ENCODE measurements around the gene ARPC1A.
"Not testable (repeated sequence)": the region's sequence is repeated elsewhere in the genome, so short reads cannot be mapped to it uniquely, and the experiment has no call there.

ARPC1A gene

GRCh38 chr7:99409192-99409572 is 83.5 kb downstream of the ARPC1A start:
- DNase-seq (ENCODE audit: low read depth in 2 of 2): no peak

- no peak for DNase-seq (ENCODE audit: low read depth in 2 of 2)
Observed at GRCh38 chr7:99409806-99410205, 84.1 kb downstream of the ARPC1A start.

GRCh38 chr7:99410635-99411034 is 84.9 kb downstream of the ARPC1A start:
- no peak for DNase-seq (ENCODE audit: low read depth in 2 of 2)

DNA sequence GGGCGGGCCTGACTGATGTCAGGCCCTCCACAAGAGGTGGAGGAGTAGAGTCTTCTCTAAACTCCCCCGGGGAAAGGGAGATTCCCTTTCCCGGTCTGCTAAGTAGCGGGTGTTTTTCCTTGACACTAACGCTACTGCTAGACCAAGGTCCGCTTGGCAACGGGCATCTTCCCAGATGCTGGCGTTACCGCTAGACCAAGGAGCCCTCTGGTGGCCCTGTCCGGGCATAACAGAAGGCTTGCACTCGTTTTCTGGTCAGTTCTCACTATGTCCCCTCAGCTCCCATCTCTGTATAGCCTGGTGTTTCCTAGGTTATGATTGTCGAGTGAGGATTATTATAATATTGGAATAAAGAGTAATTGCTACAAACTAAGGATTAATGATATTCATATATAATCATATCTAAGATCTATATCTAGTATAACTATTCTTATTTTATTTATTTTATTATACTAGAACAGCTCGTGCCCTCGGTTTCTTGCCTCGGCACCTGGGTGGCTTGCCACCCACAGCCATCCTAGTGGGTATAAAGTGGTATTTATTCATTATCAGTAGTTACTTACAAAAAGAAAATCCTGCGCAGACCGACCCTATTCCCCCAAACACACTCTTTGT is 89.9 kb downstream of the ARPC1A start:
- DNase-seq (ENCODE audit: low read depth in 2 of 2): not testable (repeated sequence)
